ENCODE data around the gene TCF3.

The TCF3 gene

DNA sequence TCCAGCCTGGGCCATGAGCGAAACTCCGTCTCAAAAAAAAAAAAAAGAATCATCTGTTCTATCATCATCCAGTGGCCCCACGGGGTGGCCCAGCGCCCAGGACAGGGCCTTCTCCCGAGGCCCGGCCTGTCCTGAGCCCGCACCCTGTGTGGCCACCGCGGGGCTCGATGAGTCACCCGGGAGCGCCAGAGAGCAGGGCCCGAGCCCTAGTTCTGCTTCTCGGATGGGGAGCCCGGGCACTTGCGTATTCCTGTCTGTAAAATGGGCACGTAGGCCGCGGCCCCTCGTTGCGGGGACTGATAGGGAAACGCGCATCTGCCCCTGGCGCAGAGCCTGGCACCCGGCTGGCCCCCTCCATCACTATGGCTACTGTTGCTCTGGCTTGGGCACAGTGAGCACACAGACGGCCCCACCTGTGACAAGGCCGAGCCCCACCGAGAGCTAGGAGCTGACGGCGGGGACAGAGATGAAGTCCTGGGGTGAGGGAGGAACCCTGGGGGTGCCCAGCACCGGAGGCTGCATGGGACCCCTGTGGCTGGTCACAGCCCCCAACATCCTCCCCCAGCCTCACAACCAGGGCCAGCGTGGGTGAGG lies 25.9 kb downstream of the TCF3 start:
- no peak for TF ChIP-seq CTCF (IDR thresholded peaks at IDR 0.05; ENCODE audit: low read depth, low read length, missing control alignments)
- DNase-seq (ENCODE audit: low read depth), result no peak
- no peak overlapping the region for H3K4me3 ChIP-seq (ENCODE audit: low read depth, low read length)

- no peak for DNase-seq (ENCODE audit: low read depth)
- H3K4me3 ChIP-seq (ENCODE audit: low read depth, low read length), result no peak overlapping the region
- TF ChIP-seq CTCF (IDR thresholded peaks at IDR 0.05; ENCODE audit: low read depth, low read length, missing control alignments), result peak; percentile 80
Measured at GRCh38 chr19:1624458-1624857, 28.0 kb downstream of the TCF3 start.

- no peak for TF ChIP-seq CTCF (IDR thresholded peaks at IDR 0.05; ENCODE audit: low read depth, low read length, missing control alignments)
- H3K4me3 ChIP-seq (ENCODE audit: low read depth, low read length), result no peak overlapping the region
- no peak for DNase-seq (ENCODE audit: low read depth)
Measured at GRCh38 chr19:1622541-1622940, 29.9 kb downstream of the TCF3 start.

DNA sequence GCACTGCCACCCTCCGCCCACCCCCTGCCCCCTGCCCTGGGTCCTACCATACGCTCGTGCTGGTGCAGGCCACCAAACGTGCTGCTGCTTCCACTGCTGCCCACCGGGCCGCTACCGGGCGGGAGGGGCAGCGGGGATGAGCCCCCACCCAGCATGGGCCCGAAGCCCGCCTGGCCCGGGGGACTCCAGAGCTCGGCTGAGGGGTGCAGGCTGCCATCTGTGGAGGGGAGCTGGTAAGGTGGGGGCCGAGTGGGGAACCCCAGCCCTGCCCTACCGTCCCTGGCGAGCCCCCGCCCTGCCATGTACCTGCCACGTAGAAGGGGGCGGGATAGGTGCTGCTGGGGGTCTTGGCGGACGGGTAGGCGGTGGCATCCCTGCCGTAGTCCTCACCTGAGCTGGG lies 30.4 kb downstream of the TCF3 start:
- TF ChIP-seq CTCF (IDR thresholded peaks at IDR 0.05; ENCODE audit: low read depth, low read length, missing control alignments), result no peak
- no peak overlapping the region for H3K4me3 ChIP-seq (ENCODE audit: low read depth, low read length)
- no peak for DNase-seq (ENCODE audit: low read depth)

DNA sequence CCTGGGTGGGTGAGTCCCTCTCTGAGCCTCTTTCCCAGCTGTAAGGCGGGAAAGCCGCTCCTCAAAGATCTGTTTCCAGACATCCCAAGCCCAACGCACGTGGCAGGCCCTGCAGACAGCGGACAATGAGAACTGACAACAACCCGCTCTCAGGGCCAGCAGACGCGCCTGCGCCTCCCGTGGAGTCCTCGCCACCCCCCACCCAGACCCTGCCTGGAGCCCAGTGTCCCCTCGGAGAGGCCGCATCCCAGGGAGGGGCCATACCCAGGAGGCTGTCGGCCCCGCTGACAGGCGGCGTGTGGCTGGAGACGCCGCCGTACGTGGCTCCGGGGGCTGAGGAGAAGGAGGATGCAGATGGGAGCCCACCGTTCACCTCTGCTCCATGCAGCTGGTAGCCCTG lies 30.8 kb downstream of the TCF3 start:
- no peak overlapping the region for H3K4me3 ChIP-seq (ENCODE audit: low read depth, low read length)
- no peak for DNase-seq (ENCODE audit: low read depth)
- TF ChIP-seq CTCF (IDR thresholded peaks at IDR 0.05; ENCODE audit: low read depth, low read length, missing control alignments), result no peak

GRCh38 chr19:1621021-1621420 lies 31.4 kb downstream of the TCF3 start:
- no peak for TF ChIP-seq CTCF (IDR thresholded peaks at IDR 0.05; ENCODE audit: low read depth, low read length, missing control alignments)
- no peak for DNase-seq (ENCODE audit: low read depth)
- H3K4me3 ChIP-seq (ENCODE audit: low read depth, low read length), result no peak overlapping the region

DNA sequence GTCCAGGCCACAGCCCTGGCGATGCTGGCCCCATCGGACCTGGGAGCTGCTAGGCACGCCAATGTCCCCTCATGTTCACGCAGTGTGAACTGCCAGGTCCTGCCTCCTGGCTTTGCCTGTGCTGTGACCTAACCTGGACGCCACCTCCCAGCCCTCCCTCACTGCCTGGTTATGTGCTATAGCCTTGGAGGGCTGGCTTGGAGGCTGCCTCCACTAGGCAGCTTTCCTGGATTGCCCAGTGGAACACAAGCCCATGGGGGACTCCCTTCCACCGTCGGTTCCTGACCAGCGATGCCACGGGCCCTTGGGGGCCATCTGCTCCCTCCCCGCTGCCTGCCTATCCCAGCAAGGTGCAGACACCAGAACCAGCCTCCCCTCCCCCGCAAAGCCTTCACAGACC lies 31.9 kb downstream of the TCF3 start:
- no peak overlapping the region for H3K4me3 ChIP-seq (ENCODE audit: low read depth, low read length)
- no peak for TF ChIP-seq CTCF (IDR thresholded peaks at IDR 0.05; ENCODE audit: low read depth, low read length, missing control alignments)
- DNase-seq (ENCODE audit: low read depth), result no peak

All from GM12864 (cell line).